Heart left ventricle (tissue), 16 donors: ENCODE data around the gene CIAO2A. TPM values are rescaled to one million over a fixed set of nuclear protein-coding genes. Genes with fewer than 3 reads are reported as not detected.
A peak's percentile ranks its signal among the peaks of the same experiment; 100 is the strongest.

Experiments
- ATAC-seq, 4 donors: fragments of 200-7000 bp; cut with Tn5 transposase; one replicate each; pipeline ENCODE4 v1.9.1; 2020 to 2022; ENCODE audit warnings: moderate library complexity in 4 of 4, mild to moderate bottlenecking in 3 of 4, moderate number of reproducible peaks in 1 of 4
- DNase-seq, 5 donors: peaks; one replicate each; pipeline ENCODE4 v3.0.0-alpha.2; 2020
- H3K27ac ChIP-seq, 12 donors: fragments of 200-600 bp; sonication (generic) in 4 of 12; one replicate each; pipeline versions ENCODE4 v1.5.0 to v1.8.0; 2016 to 2022; ENCODE audit warnings: mild to moderate bottlenecking in 2 of 12
- H3K27me3 ChIP-seq, 9 donors: fragments of 200-600 bp; sonication (generic) in 2 of 9; one replicate each; pipeline versions ENCODE4 v1.5.1 to v1.8.0; 2016 to 2022; ENCODE audit warnings: mild to moderate bottlenecking in 3 of 9
- H3K36me3 ChIP-seq, 9 donors: fragments of 200-600 bp; sonication (generic) in 2 of 9; one replicate each; pipeline versions ENCODE4 v1.5.0 to v1.8.0; 2018 to 2022; ENCODE audit warnings: mild to moderate bottlenecking in 2 of 9
- H3K4me1 ChIP-seq, 12 donors: fragments of 200-600 bp; sonication (generic) in 4 of 12; one replicate each; pipeline versions ENCODE4 v1.5.0 to v1.8.0; 2016 to 2022; ENCODE audit warnings: mild to moderate bottlenecking in 3 of 12
- H3K4me3 ChIP-seq, 12 donors: fragments of 200-600 bp; sonication (generic) in 4 of 12; one replicate each; pipeline versions ENCODE4 v1.5.0 to v1.8.0; 2017 to 2022; ENCODE audit warnings: mild to moderate bottlenecking in 9 of 12, moderate library complexity in 4 of 12
- H3K9me3 ChIP-seq, 12 donors: fragments of 200-600 bp; sonication (generic) in 4 of 12; one replicate each; pipeline versions ENCODE4 v1.5.0 to v1.8.0; 2016 to 2022; ENCODE audit warnings: mild to moderate bottlenecking in 1 of 12
- CTCF ChIP-seq, 12 donors: fragments of 200-600 bp; sonication (generic) in 4 of 12; IDR thresholded peaks; one replicate each; pipeline versions ENCODE4 v1.5.0 to v1.8.0; 2018 to 2022; ENCODE audit warnings: antibody characterized with exemption in 12 of 12, mild to moderate bottlenecking in 5 of 12
- POLR2A ChIP-seq, 2 donors: fragments of 450-650 bp; IDR thresholded peaks; one replicate each; pipeline ENCODE4 v1.6.1; 2017; ENCODE audit warnings: antibody characterized with exemption in 2 of 2, mild to moderate bottlenecking in 2 of 2, moderate library complexity in 2 of 2
- WGBS, 4 donors: extraction: QIAGEN DNeasy Blood & Tissue Kit in 2 of 4; methylation state at CpG; one replicate each; pipeline versions ENCODE4 v1.1.5 to v1.1.7; 2013 to 2018; 5-methylcytosine and 5-hydroxymethylcytosine counted together
- intact Hi-C, 10 donors: fragments of 100-400 bp; cut with DNase I; formaldehyde crosslinking; loops; one replicate each; pipeline versions ENCODE4 v1.11.1 to v1.14.2; 2022
- polyA plus RNA-seq, 2 donors: library from polyadenylated mRNA; stranded (reverse); fragments of 200-250 nt; gene quantifications; one replicate each; pipeline ENCODE4 v1.2.3, GENCODE V29; 2013
- total RNA-seq, 9 donors: library from RNA; depleted of rRNA in 2 of 9; stranded (reverse); fragments of >200 nt in 2 of 9; fragmentation: NEBNext Ultra II Directional in 3 of 9; extraction: Animal tissue kit (Norgen Biotek cat#: 25700) in 3 of 9; gene quantifications; one replicate each; pipeline versions ENCODE4 v1.1.0 to v1.2.4, GENCODE V29; 2016 to 2023
- donor health status: ischemic (EF 13 %, LVEDD 7.1; RV severe dilation, severe dysfunction).
- donor health status: healthy with polysubstance abuse.
- donor health status: DM: no; HTN: yes; CAD: no.
- donor health status: DM: no; HTN: no; CAD: no.
- donor health status: ischemic (EF 25% LVEDD 6.9; RV normal size, moderate dysfunction).
- donor health status: ischemic (EF 25% LVEDD 5.7; RV mildly dilated, moderate dysfunction).
- donor health status: healthy.
- donor health status: DM: yes; HTN: yes; CAD: no.
- donor health status: ischemic (EF 35%, LVEDD 5.7; RV mildly dilated, moderate dysfunction).
- donor health status: nonischemic (EF 11% LVEDD 7.7; RV severe dilation, severe dysfunction).
- donor health status: DM: yes; HTN: yes; CAD: no.
- donor health status: PGD.
- donor health status: ischemic (EF 29% LVEDD 5.4; RV normal size, mild dysfunction).
- donor health status: nonischemic (EF 23%, LVEDD 6.1; RV moderate dilation, normal function).

CIAO2A gene
- total and polyA plus RNA-seq, 11 donors = 41.6 to 114 (median 56.5) TPM

- TF ChIP-seq POLR2A (IDR thresholded peaks at IDR 0.05) (no peak), CTCF (IDR thresholded peaks at IDR 0.05) (no peak)
- Histone ChIP-seq H3K4me3 (peak overlapping the region; percentile 56 to 85 (median 72)), H3K27ac (peak overlapping the region in 9 of 12 donors; percentile 23 to 88 (median 82)), H3K36me3 (peaks cover 0 to 2% (median 0%) of the 10 kb centered on the region in 9 donors), H3K4me1 (peaks cover 0 to 55% (median 32%) of the 10 kb centered on the region in 12 donors), H3K9me3 (no peaks in the 10 kb centered on the region), H3K27me3 (no peaks in the 10 kb centered on the region)
- ATAC-seq (peak in 1 of 4 donors; percentile 1), DNase-seq (peak in 1 of 5 donors; percentile 23)
- intact Hi-C loops = loop anchor here (5.0 to 10.0 kb wide), 15 partner anchors 50 to 293 kb away; partner anchors contain the start of gene HERC1 (in 2 of the 10)
- WGBS, 4 donors = 54 to 80% (median 64%) methylated on average over 4 to 5 of the region's 5 CpGs
These were observed 48.6 kb downstream of the CIAO2A start for GRCh38 chr15:64045101-64045435.

GRCh38 chr15:64044300-64045100, 49.1 kb downstream of the CIAO2A start:
- Histone ChIP-seq H3K4me1 (peaks cover 0 to 52% (median 32%) of the 10 kb centered on the region in 12 donors), H3K4me3 (peak overlapping the region; percentile 56 to 85 (median 72))
- intact Hi-C loops = loop anchor here (5.0 to 10.0 kb wide), 17 partner anchors 42 to 292 kb away; partner anchors contain the start of gene HERC1 (in 2 of the 10)

GRCh38 chr15:64038878-64039610, 54.6 kb downstream of the CIAO2A start:
- no peaks in the 10 kb centered on the region for H3K27me3 ChIP-seq
- TF ChIP-seq POLR2A (IDR thresholded peaks at IDR 0.05) (no peak), CTCF (IDR thresholded peaks at IDR 0.05) (no peak)
- H3K27ac ChIP-seq = no peak overlapping the region
- WGBS, 4 donors = 93 to 98% (median 97%) methylated on average over 4 of the region's 4 CpGs
- no peak overlapping the region for H3K4me3 ChIP-seq
- intact Hi-C loops = no loop called here
- H3K4me1 ChIP-seq = peaks cover 0 to 43% (median 17%) of the 10 kb centered on the region in 12 donors
- DNase-seq (no peak), ATAC-seq (no peak)
- peaks cover 0 to 40% (median 21%) of the 10 kb centered on the region in 9 donors for H3K36me3 ChIP-seq
- no peaks in the 10 kb centered on the region for H3K9me3 ChIP-seq

More at GRCh38 chr15:64044300-64045100, 49.1 kb downstream of the CIAO2A start:
- Histone ChIP-seq H3K36me3 (peaks cover 0 to 8% (median 3%) of the 10 kb centered on the region in 9 donors), H3K27ac (peak overlapping the region in 9 of 12 donors; percentile 23 to 86 (median 80)), H3K9me3 (no peaks in the 10 kb centered on the region), H3K27me3 (no peaks in the 10 kb centered on the region)
- DNase-seq (no peak), ATAC-seq (peak in 1 of 4 donors; percentile 7)
- no peak for TF ChIP-seq POLR2A (IDR thresholded peaks at IDR 0.05)
- no peak for TF ChIP-seq CTCF (IDR thresholded peaks at IDR 0.05)
- WGBS, 4 donors = 62 to 84% (median 68%) methylated on average over 7 of the region's 7 CpGs

GRCh38 chr15:64037966-64038365, 55.7 kb downstream of the CIAO2A start:
- Histone ChIP-seq H3K4me1 (peaks cover 0 to 34% (median 15%) of the 10 kb centered on the region in 12 donors), H3K4me3 (no peak overlapping the region), H3K9me3 (no peaks in the 10 kb centered on the region), H3K27ac (no peak overlapping the region), H3K27me3 (no peaks in the 10 kb centered on the region), H3K36me3 (peaks cover 0 to 43% (median 21%) of the 10 kb centered on the region in 9 donors)
- intact Hi-C loops = no loop called here
- DNase-seq (no peak), ATAC-seq (no peak)
- WGBS, 4 donors = 39 to 95% (median 45%) methylated on average over 2 of the region's 2 CpGs
- TF ChIP-seq POLR2A (IDR thresholded peaks at IDR 0.05) = no peak
